Astrocyte (in vitro differentiated cells and primary cell): ENCODE data around the gene UBA3. TPM values are rescaled to one million over a fixed set of nuclear protein-coding genes. Genes with fewer than 3 reads are reported as not detected.
A peak's percentile ranks its signal among the peaks of the same experiment; 100 is the strongest.

Experiments
- DNase-seq: peaks from one replicate; pipeline ENCODE4 v3.0.0-alpha.2; 2010; ENCODE audit warnings: low read depth
- FAIRE-seq: peaks from 2 replicates; lab custom pipeline; 2011; peaks lifted over from hg19 to GRCh38; lab: Jason Lieb, UNC
- H2AFZ ChIP-seq: 2 replicates; pipeline ENCODE4 v1.6.0; 2012; ENCODE audit warnings: low read depth, low read length, inconsistent platforms
- H3K27ac ChIP-seq: 2 replicates; pipeline ENCODE4 v1.5.1; 2011; ENCODE audit warnings: low read depth, low read length, inconsistent platforms
- H3K27me3 ChIP-seq: 2 replicates; pipeline ENCODE4 v1.6.0; 2011; ENCODE audit warnings: low read length, inconsistent platforms; ENCODE audit not compliant: insufficient read depth
- H3K36me3 ChIP-seq: 2 replicates; pipeline ENCODE4 v1.5.1; 2011; ENCODE audit warnings: low read length, inconsistent platforms; ENCODE audit not compliant: insufficient read depth
- H3K4me1 ChIP-seq: 2 replicates; pipeline ENCODE4 v1.5.1; 2011; ENCODE audit warnings: low read length, inconsistent platforms; ENCODE audit not compliant: insufficient read depth
- H3K4me2 ChIP-seq: 2 replicates; pipeline ENCODE4 v1.6.0; 2012; ENCODE audit warnings: low read length, inconsistent platforms
- H3K4me3 ChIP-seq: 2 replicates; pipeline ENCODE4 v1.5.1; 2011; ENCODE audit warnings: low read depth, mild to moderate bottlenecking, low read length, inconsistent platforms; ENCODE audit not compliant: insufficient read depth
- H3K79me2 ChIP-seq: 2 replicates; pipeline ENCODE4 v1.6.0; 2012; ENCODE audit warnings: mild to moderate bottlenecking, low read length, inconsistent platforms; ENCODE audit not compliant: insufficient read depth
- H3K9ac ChIP-seq: 2 replicates; pipeline ENCODE4 v1.6.0; 2012; ENCODE audit warnings: mild to moderate bottlenecking, low read length, inconsistent platforms
- H3K9me3 ChIP-seq: 2 replicates; pipeline ENCODE4 v1.5.1; 2012; ENCODE audit warnings: low read depth, mild to moderate bottlenecking, low read length, inconsistent platforms; ENCODE audit not compliant: insufficient read depth
- H4K20me1 ChIP-seq: 2 replicates; pipeline ENCODE4 v1.6.0; 2012; ENCODE audit warnings: low read length, inconsistent platforms; ENCODE audit not compliant: insufficient read depth
- H3K27ac Mint-ChIP-seq: one replicate; pipeline ENCODE4 v1.8.0; 2021; ENCODE audit warnings: mild to moderate bottlenecking, mixed read lengths; ENCODE audit not compliant: unreplicated experiment
- H3K27me3 Mint-ChIP-seq: one replicate; pipeline ENCODE4 v1.8.0; 2021; ENCODE audit warnings: low read depth, mixed read lengths; ENCODE audit not compliant: unreplicated experiment
- H3K36me3 Mint-ChIP-seq: one replicate; pipeline ENCODE4 v1.8.0; 2021; ENCODE audit warnings: low read depth, mixed read lengths; ENCODE audit not compliant: unreplicated experiment
- H3K4me1 Mint-ChIP-seq: one replicate; pipeline ENCODE4 v1.8.0; 2021; ENCODE audit warnings: low read depth, mixed read lengths; ENCODE audit not compliant: unreplicated experiment
- H3K4me3 Mint-ChIP-seq: one replicate; pipeline ENCODE4 v1.8.0; 2021; ENCODE audit warnings: mild to moderate bottlenecking, moderate library complexity, mixed read lengths; ENCODE audit not compliant: unreplicated experiment
- H3K9me3 Mint-ChIP-seq: one replicate; pipeline ENCODE4 v1.8.0; 2021; ENCODE audit warnings: mild to moderate bottlenecking, mixed read lengths; ENCODE audit not compliant: unreplicated experiment
- CTCF ChIP-seq: IDR thresholded peaks from 2 replicates; pipeline ENCODE4 v1.5.1; 2011; ENCODE audit warnings: low read depth, mild to moderate bottlenecking, inconsistent platforms, low read length, moderate library complexity; ENCODE audit not compliant: insufficient read depth
- EZH2 ChIP-seq: IDR thresholded peaks from 2 replicates; pipeline ENCODE4 v1.6.1; 2012; ENCODE audit warnings: mild to moderate bottlenecking, low read length, inconsistent platforms; ENCODE audit not compliant: insufficient read depth
- total RNA-seq: library from RNA; stranded (reverse); gene quantifications from 2 replicates; pipeline ENCODE4 v1.2.1, GENCODE V29; 2021

Gene UBA3
- total RNA-seq, 1 donor from 2014 or later = 79.2 TPM

- DNase-seq = peak; percentile 89
- no peaks in the 10 kb centered on the region for H3K9me3 Mint-ChIP-seq
- H3K4me1 Mint-ChIP-seq = peaks cover 46% of the 10 kb centered on the region
- Histone ChIP-seq H2AFZ (peak within 1 kb of the TSS; percentile 91), H3K9me3 (no peaks in the 10 kb centered on the region), H4K20me1 (peaks cover 24% of the 10 kb centered on the region), H3K4me2 (peak within 1 kb of the TSS; percentile 89), H3K4me1 (peaks cover 58% of the 10 kb centered on the region), H3K9ac (peak within 1 kb of the TSS; percentile 94), H3K27ac (peak within 1 kb of the TSS; percentile 92), H3K27me3 (no peaks in the 10 kb centered on the region), H3K4me3 (peak within 1 kb of the TSS; percentile 98), H3K79me2 (peaks cover 48% of the 10 kb centered on the region), H3K36me3 (no peaks in the 10 kb centered on the region)
- H3K27me3 Mint-ChIP-seq = no peaks in the 10 kb centered on the region
- peak; percentile 84 for FAIRE-seq
- peak within 1 kb of the TSS; percentile 97 for H3K4me3 Mint-ChIP-seq
- H3K36me3 Mint-ChIP-seq = peaks cover 4% of the 10 kb centered on the region
- TF ChIP-seq EZH2 = no peak
- no peak for TF ChIP-seq CTCF
- peak within 1 kb of the TSS; percentile 95 for H3K27ac Mint-ChIP-seq
Observed at GRCh38 chr3:69084326-69085167, 4.4 kb upstream of the UBA3 start, which contains the start of gene ARL6IP5. Gene ARL6IP5, plus strand, starts transcription at chr3:69084937. Its CDS starts 111 bp downstream, at chr3:69085048.

GRCh38 chr3:69082805-69083204 is 2.6 kb upstream of the UBA3 start:
- peaks cover under 1% of the 10 kb centered on the region for H3K36me3 Mint-ChIP-seq
- H3K4me1 ChIP-seq = peaks cover 55% of the 10 kb centered on the region
- no peaks in the 10 kb centered on the region for H3K27me3 ChIP-seq
- peak overlapping the region; percentile 56 for H3K27ac ChIP-seq
- no peaks in the 10 kb centered on the region for H3K27me3 Mint-ChIP-seq
- H3K9me3 Mint-ChIP-seq = no peaks in the 10 kb centered on the region
- FAIRE-seq = no peak
- peak; percentile 82 for DNase-seq
- peaks cover 49% of the 10 kb centered on the region for H3K79me2 ChIP-seq
- peak overlapping the region; percentile 95 for H3K27ac Mint-ChIP-seq
- H3K9me3 ChIP-seq = no peaks in the 10 kb centered on the region
- peaks cover 15% of the 10 kb centered on the region for H4K20me1 ChIP-seq
- H3K9ac ChIP-seq = peak overlapping the region; percentile 38
- H3K4me3 ChIP-seq = no peak overlapping the region
- H3K4me2 ChIP-seq = peak overlapping the region; percentile 89
- TF ChIP-seq CTCF (no peak), EZH2 (no peak)
- no peak overlapping the region for H2AFZ ChIP-seq
- peak overlapping the region; percentile 70 for H3K4me3 Mint-ChIP-seq
- H3K36me3 ChIP-seq = no peaks in the 10 kb centered on the region
- H3K4me1 Mint-ChIP-seq = peaks cover 36% of the 10 kb centered on the region

DNA sequence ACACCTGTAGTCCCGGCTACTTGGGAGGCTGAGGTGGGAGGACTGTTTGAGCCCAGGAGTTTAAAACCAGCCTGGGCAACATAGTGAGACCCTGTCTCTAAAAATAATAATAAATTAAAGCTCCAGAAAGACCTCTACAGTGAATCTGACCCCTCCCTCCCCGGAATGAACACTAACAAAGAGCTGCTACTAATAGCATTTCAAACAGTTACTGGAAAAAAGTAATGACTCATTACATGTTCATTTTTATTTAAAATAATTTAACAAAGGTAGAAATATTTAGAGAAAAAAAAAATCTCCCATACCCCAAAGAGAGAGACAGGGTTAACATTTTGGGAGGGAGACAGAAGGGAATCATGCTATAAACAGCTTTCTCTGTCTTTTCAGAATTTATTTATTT is 2.2 kb upstream of the UBA3 start:
- Histone ChIP-seq H3K36me3 (no peaks in the 10 kb centered on the region), H4K20me1 (peaks cover 12% of the 10 kb centered on the region), H3K4me2 (peak overlapping the region; percentile 89), H2AFZ (no peak overlapping the region), H3K4me1 (peaks cover 52% of the 10 kb centered on the region), H3K4me3 (no peak overlapping the region), H3K79me2 (peaks cover 49% of the 10 kb centered on the region), H3K9ac (peak overlapping the region; percentile 38), H3K27me3 (no peaks in the 10 kb centered on the region), H3K27ac (peak overlapping the region; percentile 56), H3K9me3 (no peaks in the 10 kb centered on the region)
- no peaks in the 10 kb centered on the region for H3K27me3 Mint-ChIP-seq
- FAIRE-seq (no peak), DNase-seq (no peak)
- TF ChIP-seq CTCF = no peak
- TF ChIP-seq EZH2 = no peak
- H3K4me1 Mint-ChIP-seq = peaks cover 39% of the 10 kb centered on the region
- H3K36me3 Mint-ChIP-seq = peaks cover 2% of the 10 kb centered on the region
- no peaks in the 10 kb centered on the region for H3K9me3 Mint-ChIP-seq
- H3K27ac Mint-ChIP-seq = peak overlapping the region; percentile 95
- H3K4me3 Mint-ChIP-seq = peak overlapping the region; percentile 70
